GM18526 (cell line): ENCODE measurements around the gene PXN.

Experiments
- POLR2A ChIP-seq: IDR thresholded peaks from 3 replicates; pipeline ENCODE4 v1.6.1; 2011; ENCODE audit not compliant: insufficient read length; ENCODE audit errors: extremely low read depth

Gene PXN

DNA sequence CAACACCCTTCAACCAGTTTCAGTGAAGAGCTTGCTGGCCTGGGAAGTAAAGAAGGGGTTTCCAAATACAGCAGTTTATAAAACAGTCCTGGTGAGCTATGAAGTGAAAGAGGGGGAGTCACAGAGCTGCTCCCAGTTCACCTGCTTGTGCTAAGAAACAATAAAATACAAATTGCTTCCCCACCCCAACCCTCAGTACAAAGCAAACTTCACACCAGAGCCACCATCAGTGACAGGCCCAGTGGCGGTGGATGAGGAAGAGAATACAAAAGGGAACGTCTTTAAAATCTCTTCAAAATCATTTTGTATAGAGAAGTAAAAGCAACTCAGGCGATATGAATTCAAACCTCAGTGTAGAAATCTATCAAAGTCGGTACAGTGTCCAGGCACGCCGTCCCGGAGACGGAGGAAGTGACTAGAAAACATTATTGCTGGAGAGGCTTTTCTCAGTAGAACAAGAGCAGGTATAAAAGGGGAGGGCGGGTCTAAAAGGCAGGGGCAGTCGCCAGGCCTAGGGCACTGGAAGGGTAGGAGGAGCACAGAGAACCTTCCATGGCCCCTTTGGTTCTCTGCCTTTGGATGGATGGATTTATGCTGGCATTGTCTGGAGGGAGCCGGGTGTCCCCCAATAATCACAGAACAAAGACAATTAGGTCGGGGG lies 54.2 kb downstream of the PXN start:
- no peak for TF ChIP-seq POLR2A

DNA sequence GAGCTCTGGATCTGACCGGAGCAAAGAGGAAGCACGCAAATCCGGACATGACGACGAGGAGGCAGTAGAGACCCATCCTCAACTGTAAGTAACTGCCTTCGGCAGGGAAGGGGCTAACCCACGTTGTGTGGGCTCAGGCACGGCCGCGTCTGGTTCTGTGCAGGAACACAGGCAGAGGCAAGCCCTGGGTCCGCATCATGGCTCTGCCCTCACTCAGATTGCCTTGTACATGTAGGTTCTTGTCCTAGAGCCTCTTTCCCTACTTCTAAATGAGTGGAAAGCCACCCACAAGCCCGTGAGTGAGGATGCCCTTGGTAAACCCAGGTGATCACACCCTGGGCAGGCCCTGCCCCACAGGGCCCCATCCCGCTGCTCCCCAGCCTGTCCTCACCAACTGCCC lies 55.7 kb downstream of the PXN start:
- TF ChIP-seq POLR2A = no peak

DNA sequence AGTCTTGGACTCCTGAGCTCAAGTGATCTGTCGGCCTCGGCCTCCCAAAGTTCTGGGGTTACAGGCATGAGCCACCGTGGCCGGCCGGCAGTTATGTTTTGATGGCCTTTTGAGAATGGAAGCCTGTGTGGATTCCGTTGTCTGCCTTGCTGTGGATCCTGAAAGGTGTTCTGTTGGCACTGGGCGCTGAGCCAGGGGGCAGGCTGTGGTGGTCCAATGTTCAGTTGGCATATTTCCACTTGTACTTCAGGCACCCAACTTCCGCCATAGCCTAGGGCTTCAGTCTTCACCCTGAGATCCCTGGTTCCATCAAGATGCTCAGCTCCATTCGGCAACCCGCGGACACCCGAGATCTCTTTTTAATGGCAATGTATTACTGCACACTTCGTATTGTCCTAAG lies 58.3 kb downstream of the PXN start:
- no peak for TF ChIP-seq POLR2A

DNA sequence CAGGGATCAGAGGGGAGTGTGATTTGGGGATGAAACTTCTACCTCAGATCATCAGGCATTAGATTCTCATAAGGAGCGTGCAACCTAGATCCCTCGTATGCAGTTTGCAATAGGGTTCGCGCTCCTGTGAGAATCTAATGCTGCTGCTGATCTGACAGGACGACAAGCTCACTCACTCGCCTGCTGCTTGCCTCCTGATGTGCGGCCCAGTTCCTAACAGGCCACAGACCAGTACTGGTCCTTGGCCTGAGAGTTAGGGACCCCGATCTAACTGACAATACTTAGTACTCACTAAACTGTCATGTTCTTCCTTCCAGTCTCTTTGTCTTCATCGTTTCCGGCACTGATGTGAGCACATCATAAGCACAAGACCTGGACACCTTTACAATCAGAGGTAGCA lies 59.3 kb downstream of the PXN start:
- no peak for TF ChIP-seq POLR2A

DNA sequence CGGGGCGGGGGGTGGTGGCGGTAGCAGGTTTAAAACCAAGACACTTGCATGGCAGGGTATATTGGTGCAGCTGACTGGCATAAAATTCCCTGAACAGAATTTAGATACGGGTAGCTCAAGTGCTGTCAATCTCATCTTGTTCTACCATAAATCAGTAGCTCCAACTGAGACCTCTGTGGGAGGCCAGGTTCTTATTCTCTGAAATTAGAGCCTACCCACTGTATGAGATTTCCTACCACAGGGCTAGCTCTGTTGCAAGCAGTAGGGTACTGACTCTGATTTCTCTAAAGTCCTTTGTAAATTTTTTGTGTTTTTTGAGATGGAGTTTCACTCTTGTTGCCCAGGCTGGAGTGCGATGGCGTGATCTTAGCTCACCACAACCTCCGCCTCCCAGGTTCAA lies 61.4 kb downstream of the PXN start:
- TF ChIP-seq POLR2A = no peak

DNA sequence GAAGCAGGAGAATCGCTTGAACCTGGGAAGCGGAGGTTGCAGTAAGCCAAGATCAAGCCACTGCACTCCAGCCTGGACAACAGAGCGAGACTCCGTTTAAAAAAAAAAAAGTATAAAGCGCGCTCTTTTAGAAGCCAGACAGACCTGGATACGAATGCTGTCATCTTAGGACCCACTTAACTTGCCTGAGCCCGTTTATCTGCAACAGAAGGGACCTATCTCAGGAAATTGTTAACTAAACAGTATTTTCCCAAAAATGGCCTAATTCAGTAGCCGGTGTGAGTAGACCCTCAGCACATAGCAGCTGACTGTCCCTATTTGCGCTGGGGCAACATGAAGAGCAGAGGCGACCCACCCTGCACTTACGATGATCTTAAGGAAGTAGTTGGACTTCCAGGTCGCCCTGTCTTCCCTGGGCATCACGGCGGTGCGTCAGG lies 65.1 kb downstream of the PXN start:
- TF ChIP-seq POLR2A = no peak

DNA sequence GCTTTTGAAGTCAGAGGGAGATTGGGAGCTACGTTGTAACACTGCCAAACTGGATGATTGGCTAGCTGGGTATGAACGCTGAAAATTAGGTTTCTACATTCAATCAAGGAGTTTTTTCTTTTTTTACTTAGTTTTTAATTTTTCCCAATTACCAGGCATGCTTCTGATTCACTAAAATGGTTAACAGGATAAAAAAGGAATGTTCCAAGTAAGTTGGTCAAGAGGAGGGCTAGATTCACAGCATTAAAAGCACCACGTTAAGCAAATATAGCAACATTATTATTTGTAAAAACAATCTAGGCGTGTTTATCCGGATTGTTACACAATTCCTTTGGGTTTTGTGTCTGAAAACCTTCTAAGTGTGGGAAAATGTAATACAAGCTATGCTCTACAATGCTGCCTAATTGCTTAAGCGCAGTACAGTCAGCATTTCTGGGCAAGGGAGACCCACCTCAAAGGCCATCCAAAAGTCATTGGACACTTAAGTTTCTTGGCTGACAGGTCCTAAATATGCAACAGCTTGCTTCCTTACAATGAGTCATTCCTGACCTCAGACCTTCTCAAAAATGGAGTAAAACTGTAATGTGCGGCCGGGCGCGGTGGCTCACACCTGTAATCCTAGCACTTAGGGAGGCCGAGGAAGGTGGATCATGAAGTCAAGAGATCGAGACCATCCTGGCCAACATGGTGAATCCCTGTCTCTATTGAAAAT lies 65.8 kb downstream of the PXN start:
- TF ChIP-seq POLR2A = no peak

DNA sequence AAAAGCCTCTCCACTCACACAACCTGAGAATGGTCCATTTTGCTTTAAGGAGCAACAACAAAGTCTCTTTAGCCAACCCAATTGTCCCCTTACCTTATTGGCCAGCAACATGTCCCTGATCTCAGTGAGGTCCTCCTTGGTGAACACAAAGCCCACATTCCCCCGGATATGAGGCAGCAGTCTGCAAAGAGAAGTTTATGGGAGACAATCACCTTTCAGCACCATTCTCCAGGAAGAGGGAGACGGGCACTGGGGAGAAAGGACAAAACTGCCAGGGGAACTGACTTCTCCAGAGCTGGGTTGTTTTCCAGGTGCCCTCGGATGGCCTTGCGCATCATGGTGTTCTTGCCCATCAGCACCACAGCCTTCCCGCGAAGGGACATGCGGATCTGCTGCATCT lies 66.5 kb downstream of the PXN start:
- TF ChIP-seq POLR2A = peak; percentile 3

DNA sequence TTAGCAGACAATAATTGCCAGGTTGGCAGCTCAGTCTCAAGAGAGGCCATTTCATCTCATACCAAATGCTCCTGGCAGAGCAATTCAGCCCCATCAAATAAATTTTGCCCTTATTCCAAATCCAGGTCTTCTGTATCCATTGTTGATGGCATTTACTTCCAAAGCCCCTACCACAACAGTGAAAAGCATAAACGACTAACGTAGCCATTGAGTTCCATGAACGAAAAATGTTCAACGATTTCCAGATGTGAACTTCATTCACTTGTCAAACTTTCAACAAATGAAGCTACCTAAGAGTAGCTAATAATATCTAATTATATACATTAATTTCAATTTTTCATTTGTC lies 68.0 kb downstream of the PXN start:
- TF ChIP-seq POLR2A = no peak

DNA sequence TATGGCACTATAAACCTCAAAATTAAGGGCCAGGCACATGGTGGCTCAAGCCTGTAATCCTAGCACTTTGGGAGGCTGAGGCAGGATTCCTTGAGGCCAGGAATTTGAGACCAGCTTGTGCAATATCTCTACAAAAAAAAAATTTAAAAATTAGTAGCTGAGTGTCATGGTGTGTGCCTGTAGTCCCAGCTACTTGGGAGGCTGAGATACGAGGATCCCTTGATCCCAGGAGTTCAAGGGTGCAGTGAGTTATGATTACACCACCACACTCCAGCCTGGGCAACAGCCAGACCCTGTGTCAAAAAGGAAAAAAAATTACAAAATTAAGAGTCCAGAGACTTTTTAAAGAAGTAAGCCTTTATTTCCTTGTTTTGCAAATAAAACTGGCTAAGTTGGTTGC lies 69.2 kb downstream of the PXN start:
- TF ChIP-seq POLR2A = no peak

DNA sequence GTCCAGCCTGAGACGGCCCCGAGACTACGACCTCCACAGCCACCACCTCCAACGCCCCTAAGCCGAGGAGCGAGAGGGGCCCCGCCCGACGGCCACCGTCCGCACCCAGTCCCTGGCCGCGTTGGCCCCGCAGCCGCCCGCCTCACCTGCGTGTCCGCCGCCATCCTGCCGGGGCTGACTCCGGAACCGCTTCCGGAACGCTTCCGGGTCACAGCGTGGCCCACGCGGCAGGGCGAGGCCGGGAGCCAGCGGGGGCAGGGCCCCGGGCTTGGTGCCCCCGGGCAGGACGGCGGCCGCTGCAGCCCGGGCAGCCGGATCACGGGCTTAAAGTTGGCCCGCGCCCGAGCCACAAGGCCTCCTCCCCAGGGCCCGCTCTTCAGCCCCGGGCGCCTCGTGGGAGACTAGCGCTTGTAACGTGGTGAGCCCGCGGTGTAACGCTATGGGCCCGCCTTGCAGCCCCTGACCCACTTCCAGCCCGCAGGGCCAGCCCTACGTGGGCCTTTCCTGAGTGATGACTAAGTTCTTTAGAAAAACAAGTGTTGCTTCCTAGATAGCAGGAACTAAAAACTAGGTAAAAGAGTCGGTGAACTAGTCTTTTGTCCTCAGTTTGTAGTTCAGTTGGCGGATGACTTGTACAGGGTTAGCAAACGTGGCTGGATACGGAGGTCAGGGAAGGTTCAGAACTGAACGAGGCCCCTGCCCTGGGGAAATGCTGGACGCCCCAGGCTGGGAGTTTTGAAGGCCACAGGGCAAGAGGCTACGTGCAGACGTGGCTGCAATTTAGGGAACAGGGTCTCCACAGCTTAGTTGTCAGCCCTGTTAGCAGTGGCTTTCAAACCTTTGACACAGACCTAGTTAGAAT lies 70.8 kb downstream of the PXN start, which contains the start of gene GCN1:
TSS of gene GCN1 (minus strand) at position 182 of the 862 bp plus-strand sequence. CDS start at position 164, 18 bp downstream.
- peak; percentile 95 for TF ChIP-seq POLR2A

DNA sequence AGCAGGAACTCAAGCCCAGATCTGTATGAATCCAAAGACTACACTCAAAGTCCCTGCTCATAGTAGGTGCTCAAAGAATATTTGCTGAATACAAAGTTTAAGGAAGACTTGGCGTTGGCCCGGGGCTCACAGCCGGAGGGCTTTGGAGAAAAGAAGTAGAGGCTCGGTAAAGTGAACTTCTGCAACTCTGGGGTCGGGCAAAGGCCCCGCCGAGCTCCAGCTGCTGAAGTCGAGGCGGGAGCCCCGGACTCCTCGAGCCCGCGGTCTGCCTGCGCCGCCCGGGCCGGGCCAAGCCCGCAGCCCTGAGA lies 71.3 kb downstream of the PXN start:
- no peak for TF ChIP-seq POLR2A

DNA sequence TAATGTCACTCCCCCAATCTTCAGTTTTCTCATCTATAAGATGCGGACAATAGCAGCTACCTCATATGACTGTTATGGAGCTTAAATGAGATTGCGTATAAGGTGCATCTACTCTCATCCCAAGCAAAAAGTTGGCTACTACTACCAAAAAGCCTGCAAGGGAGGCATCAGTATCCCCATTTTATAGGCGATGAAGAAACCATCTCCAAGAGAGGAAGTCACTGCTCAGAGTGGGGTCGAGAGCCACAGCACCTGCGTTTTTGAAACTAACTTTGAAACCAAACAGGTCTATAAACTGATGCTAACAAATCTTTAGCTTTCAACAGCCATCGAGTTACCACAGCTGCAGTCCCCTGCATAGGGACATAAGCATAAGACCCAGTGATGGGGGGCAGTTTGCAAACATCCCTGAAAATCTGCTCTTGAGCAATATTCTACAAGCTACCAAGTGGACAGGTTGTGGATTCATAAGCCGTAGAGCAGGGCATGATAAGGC lies 74.5 kb downstream of the PXN start:
- TF ChIP-seq POLR2A = no peak

DNA sequence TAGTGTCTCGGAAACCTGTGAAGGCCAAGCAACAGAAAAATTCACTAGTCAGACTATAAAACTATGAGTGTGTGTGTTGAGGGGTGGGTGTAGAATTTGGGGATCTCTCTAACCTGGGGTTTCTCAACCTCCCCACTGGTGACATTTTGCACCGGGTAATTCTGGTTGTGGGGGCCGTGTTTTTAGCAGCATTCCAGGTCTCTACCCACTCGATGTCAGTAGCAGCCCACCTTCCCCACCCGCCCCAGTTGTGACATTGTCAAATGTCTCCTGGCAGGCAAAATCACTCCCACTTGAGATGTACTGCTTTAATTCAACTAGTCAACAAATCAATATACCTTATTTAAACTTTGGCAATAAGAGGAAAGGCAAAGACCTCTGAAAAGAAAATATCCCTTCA lies 75.1 kb downstream of the PXN start:
- no peak for TF ChIP-seq POLR2A

DNA sequence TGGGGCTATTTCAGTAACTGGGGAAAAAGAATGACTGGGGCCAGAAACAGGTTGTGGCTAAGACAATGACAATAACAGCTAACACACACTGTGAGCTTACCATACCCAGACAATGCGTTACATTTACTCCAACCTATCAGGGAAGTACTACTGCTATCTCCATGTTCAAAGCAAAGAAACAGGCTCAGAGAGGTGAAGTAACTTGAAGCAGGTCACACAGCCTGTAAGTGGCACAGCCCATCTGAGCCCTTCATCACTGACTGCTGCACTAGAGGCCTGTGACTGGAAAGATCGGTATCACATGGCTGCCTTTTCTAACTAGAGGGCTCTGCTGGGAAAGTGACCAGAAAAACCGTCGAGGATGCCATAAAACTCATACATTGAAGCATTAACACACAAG lies 78.9 kb downstream of the PXN start:
- no peak for TF ChIP-seq POLR2A

DNA sequence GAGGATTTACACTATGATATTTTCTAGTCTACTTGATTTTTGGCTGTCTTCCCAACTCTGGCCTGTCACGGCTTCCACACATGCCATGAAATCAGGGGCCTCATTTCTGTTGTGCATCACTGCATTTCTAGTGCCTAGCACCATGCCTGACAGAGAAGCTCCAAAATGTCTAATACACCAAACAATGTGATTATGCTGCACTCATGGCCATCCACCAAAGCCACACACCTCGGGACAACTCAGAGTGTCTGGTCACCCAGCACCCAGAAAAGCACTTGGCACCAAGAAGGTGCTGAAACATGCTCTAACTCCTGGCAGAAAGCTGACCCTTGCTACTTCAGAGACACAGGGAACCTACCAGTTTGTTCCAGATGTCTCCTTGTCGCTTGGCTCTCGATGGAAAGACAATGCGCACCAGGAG lies 82.3 kb downstream of the PXN start:
- no peak for TF ChIP-seq POLR2A
